ENCODE measurements around the gene VAPB. TPM values are rescaled to one million over a fixed set of nuclear protein-coding genes. Genes with fewer than 3 reads are reported as not detected.

The VAPB gene
- total RNA-seq, 1 experiment from 2014 or later = 65.1 TPM

- H3K4me3 Mint-ChIP-seq = no peak overlapping the region
- Histone ChIP-seq H2BK20ac (ENCODE audit: low read depth, low read length, poor library complexity, severe bottlenecking) (no peak overlapping the region), H3K4me1 (ENCODE audit: insufficient read depth, low read length) (no peaks in the 10 kb centered on the region), H4K5ac (ENCODE audit: insufficient read length, low read depth, low read length) (no peak overlapping the region), H3K23me2 (ENCODE audit: insufficient read length, low read depth, low read length, poor library complexity, severe bottlenecking) (no peaks in the 10 kb centered on the region), H2BK120ac (ENCODE audit: low read depth, low read length, poor library complexity, severe bottlenecking) (no peak overlapping the region), H2BK12ac (ENCODE audit: insufficient read length, low read depth, low read length) (no peak overlapping the region), H3K79me2 (ENCODE audit: insufficient read depth, low read length) (peaks cover 35% of the 10 kb centered on the region; the same call in 1 of the 2 replicates), H2AK5ac (ENCODE audit: insufficient read length, low read length) (no peak overlapping the region), H3K4me2 (ENCODE audit: insufficient read depth, insufficient read length, low read length) (no peak overlapping the region), H4K8ac (replicated peaks; ENCODE audit: insufficient read length, low read depth, low read length) (no peak overlapping the region), H4K91ac (ENCODE audit: insufficient read length, low read depth, low read length) (no peak overlapping the region), H3K56ac (ENCODE audit: insufficient read length, low read depth, low read length) (no peak overlapping the region), H3K18ac (ENCODE audit: insufficient read length, low read depth, low read length) (no peak overlapping the region), H3K9ac (ENCODE audit: extremely low read depth, insufficient read length, low read length) (no peak overlapping the region), H3K79me1 (ENCODE audit: insufficient read depth, low read depth, low read length, poor library complexity, severe bottlenecking) (no peaks in the 10 kb centered on the region), H2AFZ (ENCODE audit: low read length) (no peak overlapping the region), H3K27me3 (ENCODE audit: insufficient read depth, low read length) (no peaks in the 10 kb centered on the region), H3K9me3 (ENCODE audit: control insufficient read depth, low read depth, low read length) (no peaks in the 10 kb centered on the region), H2BK15ac (ENCODE audit: low read depth, low read length) (no peak overlapping the region), H3K27ac (ENCODE audit: insufficient read length, low read depth, low read length) (no peak overlapping the region), H3K14ac (ENCODE audit: insufficient read depth, low read length) (no peak overlapping the region), H2BK5ac (ENCODE audit: insufficient read length, low read length) (no peak overlapping the region), H3K23ac (ENCODE audit: insufficient read length, low read depth, low read length) (no peak overlapping the region), H3K4ac (ENCODE audit: low read depth, low read length) (no peak overlapping the region), H4K20me1 (ENCODE audit: control insufficient read depth, insufficient read depth, insufficient read length) (no peaks in the 10 kb centered on the region), H3T11ph (ENCODE audit: low read length) (no peak overlapping the region)
- no peaks in the 10 kb centered on the region for H3K27me3 Mint-ChIP-seq (ENCODE audit: low read depth)
- WGBS (ENCODE audit: extremely low coverage, insufficient read length, low lambda C conversion rate) = no CpG with 5 or more reads among the region's 5 CpGs
- H3K4me1 Mint-ChIP-seq = peaks cover 27% of the 10 kb centered on the region in 2 experiments
- DNase-seq = no peak
- H3K36me3 Mint-ChIP-seq (ENCODE audit: insufficient read depth in 1 of 3, low read depth in 3 of 3) = peaks cover 0 to 3% (median 1%) of the 10 kb centered on the region in 3 experiments; a peak in 3 of 7 replicates
- H3K27ac Mint-ChIP-seq = no peak overlapping the region
- no peak for TF ChIP-seq CTCF (conservative IDR thresholded peaks at IDR 0.05)
- H3K9me3 Mint-ChIP-seq = no peaks in the 10 kb centered on the region
Observed at GRCh38 chr20:58402305-58402704, 13.3 kb downstream of the VAPB start.
